Glutamatergic neuron (in vitro differentiated cells): ENCODE results near the gene RASGRP2. TPM values are rescaled to one million over a fixed set of nuclear protein-coding genes. Genes with fewer than 3 reads are reported as not detected.

Source experiments
- DNase-seq: peaks from one replicate; pipeline ENCODE4 v3.0.0; 2022
- H3K27ac Mint-ChIP-seq: one replicate; pipeline ENCODE4 v1.8.0; 2020; ENCODE audit warnings: mild to moderate bottlenecking, mixed read lengths, inconsistent platforms; ENCODE audit not compliant: unreplicated experiment
- H3K27me3 Mint-ChIP-seq: one replicate; pipeline ENCODE4 v1.8.0; 2020; ENCODE audit warnings: mild to moderate bottlenecking, moderate library complexity, mixed read lengths, inconsistent platforms; ENCODE audit not compliant: unreplicated experiment
- H3K36me3 Mint-ChIP-seq: one replicate; pipeline ENCODE4 v1.8.0; 2020; ENCODE audit warnings: mild to moderate bottlenecking, mixed read lengths, inconsistent platforms; ENCODE audit not compliant: unreplicated experiment
- H3K4me1 Mint-ChIP-seq: one replicate; pipeline ENCODE4 v1.8.0; 2020; ENCODE audit warnings: mild to moderate bottlenecking, low read depth, mixed read lengths, inconsistent platforms; ENCODE audit not compliant: unreplicated experiment
- H3K4me3 Mint-ChIP-seq: one replicate; pipeline ENCODE4 v1.8.0; 2020; ENCODE audit warnings: mild to moderate bottlenecking, mixed read lengths, inconsistent platforms; ENCODE audit not compliant: unreplicated experiment
- H3K9me3 Mint-ChIP-seq: one replicate; pipeline ENCODE4 v1.8.0; 2020; ENCODE audit warnings: mild to moderate bottlenecking, moderate library complexity, mixed read lengths, inconsistent platforms; ENCODE audit not compliant: unreplicated experiment
- total RNA-seq: library from RNA; stranded (reverse); fragmentation: NEBNext Ultra II Directional; extraction: Animal tissue kit (Norgen Biotek cat#: 25700); gene quantifications from one replicate; pipeline ENCODE4 v1.2.1, GENCODE V29; 2021; ENCODE audit not compliant: unreplicated experiment
- TF ChIP-seq, protein P1 (sequence below): fragments of 200-600 bp; sonication (generic); IDR thresholded peaks from one replicate; pipeline ENCODE4 v1.5.0; 2021; ENCODE audit not compliant: partially characterized antibody, unreplicated experiment

RASGRP2 gene
- total RNA-seq, 1 donor from 2014 or later: 2.9 TPM

GRCh38 chr11:64688534-64688982 lies 55.4 kb downstream of the RASGRP2 start:
- peak overlapping the region; percentile 76 for H3K4me3 Mint-ChIP-seq
- peaks cover 10% of the 10 kb centered on the region for H3K9me3 Mint-ChIP-seq
- TF ChIP-seq, protein P1, sequence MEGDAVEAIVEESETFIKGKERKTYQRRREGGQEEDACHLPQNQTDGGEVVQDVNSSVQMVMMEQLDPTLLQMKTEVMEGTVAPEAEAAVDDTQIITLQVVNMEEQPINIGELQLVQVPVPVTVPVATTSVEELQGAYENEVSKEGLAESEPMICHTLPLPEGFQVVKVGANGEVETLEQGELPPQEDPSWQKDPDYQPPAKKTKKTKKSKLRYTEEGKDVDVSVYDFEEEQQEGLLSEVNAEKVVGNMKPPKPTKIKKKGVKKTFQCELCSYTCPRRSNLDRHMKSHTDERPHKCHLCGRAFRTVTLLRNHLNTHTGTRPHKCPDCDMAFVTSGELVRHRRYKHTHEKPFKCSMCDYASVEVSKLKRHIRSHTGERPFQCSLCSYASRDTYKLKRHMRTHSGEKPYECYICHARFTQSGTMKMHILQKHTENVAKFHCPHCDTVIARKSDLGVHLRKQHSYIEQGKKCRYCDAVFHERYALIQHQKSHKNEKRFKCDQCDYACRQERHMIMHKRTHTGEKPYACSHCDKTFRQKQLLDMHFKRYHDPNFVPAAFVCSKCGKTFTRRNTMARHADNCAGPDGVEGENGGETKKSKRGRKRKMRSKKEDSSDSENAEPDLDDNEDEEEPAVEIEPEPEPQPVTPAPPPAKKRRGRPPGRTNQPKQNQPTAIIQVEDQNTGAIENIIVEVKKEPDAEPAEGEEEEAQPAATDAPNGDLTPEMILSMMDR: peak; percentile 96
- peaks cover 28% of the 10 kb centered on the region for H3K27me3 Mint-ChIP-seq
- peak; percentile 96 for DNase-seq
- H3K27ac Mint-ChIP-seq: peak overlapping the region; percentile 87
- peaks cover 10% of the 10 kb centered on the region for H3K36me3 Mint-ChIP-seq
- H3K4me1 Mint-ChIP-seq: peaks cover 54% of the 10 kb centered on the region

GRCh38 chr11:64687643-64688533 lies 56.1 kb downstream of the RASGRP2 start:
- no peak for DNase-seq
- Mint-ChIP-seq H3K27me3 (peaks cover 28% of the 10 kb centered on the region), H3K4me1 (peaks cover 53% of the 10 kb centered on the region), H3K4me3 (peak overlapping the region; percentile 76), H3K9me3 (peaks cover 10% of the 10 kb centered on the region), H3K27ac (peak overlapping the region; percentile 87), H3K36me3 (peaks cover 10% of the 10 kb centered on the region)
- TF ChIP-seq, protein P1: no peak

- peak overlapping the region; percentile 76 for H3K4me3 Mint-ChIP-seq
- H3K27ac Mint-ChIP-seq: no peak overlapping the region
- peaks cover 28% of the 10 kb centered on the region for H3K27me3 Mint-ChIP-seq
- TF ChIP-seq, protein P1: no peak
- peaks cover 7% of the 10 kb centered on the region for H3K9me3 Mint-ChIP-seq
- peaks cover 10% of the 10 kb centered on the region for H3K36me3 Mint-ChIP-seq
- peaks cover 49% of the 10 kb centered on the region for H3K4me1 Mint-ChIP-seq
- no peak for DNase-seq
These were observed 56.7 kb downstream of the RASGRP2 start for GRCh38 chr11:64687204-64687603.

- Mint-ChIP-seq H3K27me3 (peaks cover 27% of the 10 kb centered on the region), H3K36me3 (peaks cover 14% of the 10 kb centered on the region), H3K4me3 (peak overlapping the region; percentile 63), H3K9me3 (peaks cover 7% of the 10 kb centered on the region), H3K27ac (peak overlapping the region; percentile 48), H3K4me1 (peaks cover 48% of the 10 kb centered on the region)
- no peak for DNase-seq
- TF ChIP-seq, protein P1: no peak
These were observed 57.3 kb downstream of the RASGRP2 start for GRCh38 chr11:64686466-64687170.
